Mucosa of gallbladder (tissue), 1 donor: ENCODE results near the gene CD80. TPM values are rescaled to one million over a fixed set of nuclear protein-coding genes. Genes with fewer than 3 reads are reported as not detected.
A peak's percentile ranks its signal among the peaks of the same experiment; 100 is the strongest.
"Not testable (repeated sequence)": the region's sequence is repeated elsewhere in the genome, so short reads cannot be mapped to it uniquely, and the experiment has no call there.

Source experiments
- DNase-seq: peaks from one replicate; pipeline ENCODE4 v3.0.0-alpha.2; 2020; ENCODE audit warnings: low spot score
- total RNA-seq: library from RNA; stranded (reverse); gene quantifications from one replicate; pipeline ENCODE4 v1.2.1, GENCODE V29; 2021
- donor health status: DM: no; HTN: no; CAD: no.

CD80 gene
- total RNA-seq, result 0.46 TPM

GRCh38 chr3:119559441-119559963 is at the start of gene CD80:
Gene CD80, minus strand, starts transcription at chr3:119559614. Its CDS starts 1,886 bp downstream, at chr3:119557728.
- DNase-seq, result peak; percentile 74

GRCh38 chr3:119608405-119609000 is 49.1 kb upstream of the CD80 start:
- no peak for DNase-seq

GRCh38 chr3:119604878-119605277 is 45.5 kb upstream of the CD80 start:
- no peak for DNase-seq

GRCh38 chr3:119602676-119603075 is 43.3 kb upstream of the CD80 start:
- DNase-seq, result no peak

- DNase-seq, result no peak
Measured at GRCh38 chr3:119601154-119601553, 41.7 kb upstream of the CD80 start.

GRCh38 chr3:119600732-119601131 is 41.3 kb upstream of the CD80 start:
- no peak for DNase-seq

- no peak for DNase-seq
Measured at GRCh38 chr3:119599558-119600174, 40.3 kb upstream of the CD80 start.

GRCh38 chr3:119598410-119599098 is 39.1 kb upstream of the CD80 start:
- no peak for DNase-seq

GRCh38 chr3:119597548-119598288 is 38.3 kb upstream of the CD80 start, which contains the start of gene PLA1A:
Gene PLA1A, plus strand, starts transcription at chr3:119597885. Its CDS starts 29 bp downstream, at chr3:119597914.
- DNase-seq, result no peak

- no peak for DNase-seq
Measured at GRCh38 chr3:119596398-119596797, 37.0 kb upstream of the CD80 start.

GRCh38 chr3:119595639-119596334 is 36.4 kb upstream of the CD80 start:
- DNase-seq, result no peak

- DNase-seq, result not testable (repeated sequence)
Measured at GRCh38 chr3:119594929-119595328, 35.5 kb upstream of the CD80 start.

- DNase-seq, result no peak
Measured at GRCh38 chr3:119594066-119594465, 34.7 kb upstream of the CD80 start.

- DNase-seq, result no peak
Measured at GRCh38 chr3:119592861-119593260, 33.4 kb upstream of the CD80 start.

GRCh38 chr3:119590706-119591105 is 31.3 kb upstream of the CD80 start:
- DNase-seq, result no peak

GRCh38 chr3:119589102-119589773 is 29.8 kb upstream of the CD80 start:
- DNase-seq, result no peak

GRCh38 chr3:119588112-119588511 is 28.7 kb upstream of the CD80 start:
- peak; percentile 61 for DNase-seq

- DNase-seq, result no peak
Measured at GRCh38 chr3:119586733-119587172, 27.3 kb upstream of the CD80 start.

- DNase-seq, result no peak
Measured at GRCh38 chr3:119585856-119586570, 26.6 kb upstream of the CD80 start.

- no peak for DNase-seq
Measured at GRCh38 chr3:119585208-119585607, 25.8 kb upstream of the CD80 start.
